Measurements from ENCODE around the gene SYCP2. TPM values are rescaled to one million over a fixed set of nuclear protein-coding genes. Genes with fewer than 3 reads are reported as not detected.
"Not testable (repeated sequence)": the region's sequence is repeated elsewhere in the genome, so short reads cannot be mapped to it uniquely, and the experiment has no call there.

The SYCP2 gene
- total and polyA plus RNA-seq, 2 experiments from 2014 or later = 1.1 to 1.5 TPM

DNA sequence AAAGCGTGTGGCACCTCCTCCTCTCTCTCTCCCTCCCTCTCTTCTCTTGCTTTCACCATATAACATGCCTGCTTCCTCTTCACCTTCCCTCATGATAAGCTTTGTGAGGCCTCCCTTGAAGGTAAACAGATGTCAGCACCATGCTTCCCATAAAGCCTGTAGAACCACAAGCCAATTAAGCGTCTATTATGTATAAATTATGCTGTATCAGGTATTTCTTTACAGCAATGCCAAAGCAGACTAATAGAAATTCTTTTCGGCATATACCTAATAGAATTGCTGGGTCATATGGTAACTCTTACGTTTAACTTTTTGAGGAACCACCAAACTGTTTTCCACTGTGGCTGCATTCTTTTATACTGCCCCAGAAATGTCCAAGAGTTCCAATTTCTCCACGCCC is 75.0 kb downstream of the SYCP2 start:
- Histone ChIP-seq H4K20me1 (ENCODE audit: insufficient read depth, poor library complexity, severe bottlenecking) (no peaks in the 10 kb centered on the region), H3K27me3 (no peaks in the 10 kb centered on the region), H3K36me3 (replicated peaks; ENCODE audit: insufficient read depth, low read depth) (no peaks in the 10 kb centered on the region), H3K27ac (no peak overlapping the region), H3K4me1 (ENCODE audit: insufficient read depth) (no peaks in the 10 kb centered on the region), H3K9me3 (ENCODE audit: low read depth) (no peaks in the 10 kb centered on the region), H2AFZ (no peak overlapping the region), H3K4me2 (no peak overlapping the region), H3K79me2 (no peaks in the 10 kb centered on the region), H3K4me3 (no peak overlapping the region), H3K9me2 (replicated peaks; ENCODE audit: insufficient read depth) (no peaks in the 10 kb centered on the region)
- TF ChIP-seq EZH2 (IDR thresholded peaks at IDR 0.05; ENCODE audit: borderline replicate concordance) = no peak
- TF ChIP-seq, protein P1, sequence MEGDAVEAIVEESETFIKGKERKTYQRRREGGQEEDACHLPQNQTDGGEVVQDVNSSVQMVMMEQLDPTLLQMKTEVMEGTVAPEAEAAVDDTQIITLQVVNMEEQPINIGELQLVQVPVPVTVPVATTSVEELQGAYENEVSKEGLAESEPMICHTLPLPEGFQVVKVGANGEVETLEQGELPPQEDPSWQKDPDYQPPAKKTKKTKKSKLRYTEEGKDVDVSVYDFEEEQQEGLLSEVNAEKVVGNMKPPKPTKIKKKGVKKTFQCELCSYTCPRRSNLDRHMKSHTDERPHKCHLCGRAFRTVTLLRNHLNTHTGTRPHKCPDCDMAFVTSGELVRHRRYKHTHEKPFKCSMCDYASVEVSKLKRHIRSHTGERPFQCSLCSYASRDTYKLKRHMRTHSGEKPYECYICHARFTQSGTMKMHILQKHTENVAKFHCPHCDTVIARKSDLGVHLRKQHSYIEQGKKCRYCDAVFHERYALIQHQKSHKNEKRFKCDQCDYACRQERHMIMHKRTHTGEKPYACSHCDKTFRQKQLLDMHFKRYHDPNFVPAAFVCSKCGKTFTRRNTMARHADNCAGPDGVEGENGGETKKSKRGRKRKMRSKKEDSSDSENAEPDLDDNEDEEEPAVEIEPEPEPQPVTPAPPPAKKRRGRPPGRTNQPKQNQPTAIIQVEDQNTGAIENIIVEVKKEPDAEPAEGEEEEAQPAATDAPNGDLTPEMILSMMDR (IDR thresholded peaks at IDR 0.05; ENCODE audit: poor library complexity) = no peak
- TF ChIP-seq EZH2phosphoT487 (IDR thresholded peaks at IDR 0.05; ENCODE audit: low read depth, severe bottlenecking, unreplicated experiment) = no peak
- no peak for DNase-seq (ENCODE audit: low spot score)
- WGBS (ENCODE audit: low lambda C conversion rate, missing lambda C conversion rate) = 79% methylated on average over 5 of the region's 5 CpGs

DNA sequence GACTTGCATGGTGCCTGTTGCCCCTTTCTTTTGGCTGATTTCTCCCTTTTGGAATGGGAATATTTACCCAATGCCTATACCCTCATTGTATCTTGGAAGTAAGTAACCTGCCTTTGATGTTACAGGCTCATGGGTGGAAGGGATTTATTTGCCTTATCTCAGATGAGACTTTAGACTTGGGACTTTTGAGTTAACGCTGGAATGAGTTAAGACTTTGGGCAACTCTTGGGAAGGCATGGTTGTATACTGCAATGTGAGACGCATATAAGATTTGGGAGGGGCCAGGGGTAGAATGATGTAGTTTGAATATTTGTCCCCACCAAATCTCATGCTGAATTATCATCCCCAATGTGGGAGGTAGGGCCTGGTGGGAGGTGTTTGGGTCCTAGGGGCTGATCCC is 75.5 kb downstream of the SYCP2 start:
- TF ChIP-seq, protein P1 (IDR thresholded peaks at IDR 0.05; ENCODE audit: poor library complexity) = no peak
- TF ChIP-seq EZH2 (IDR thresholded peaks at IDR 0.05; ENCODE audit: borderline replicate concordance) (no peak), EZH2phosphoT487 (IDR thresholded peaks at IDR 0.05; ENCODE audit: low read depth, severe bottlenecking, unreplicated experiment) (no peak)
- H2AFZ ChIP-seq = no peak overlapping the region
- no peaks in the 10 kb centered on the region for H4K20me1 ChIP-seq (ENCODE audit: insufficient read depth, poor library complexity, severe bottlenecking)
- H3K27me3 ChIP-seq = no peaks in the 10 kb centered on the region
- H3K36me3 ChIP-seq (replicated peaks; ENCODE audit: insufficient read depth, low read depth) = no peaks in the 10 kb centered on the region
- no peaks in the 10 kb centered on the region for H3K9me2 ChIP-seq (replicated peaks; ENCODE audit: insufficient read depth)
- WGBS (ENCODE audit: low lambda C conversion rate, missing lambda C conversion rate) = 88% methylated on average over 2 of the region's 2 CpGs
- H3K27ac ChIP-seq = no peak overlapping the region
- no peak overlapping the region for H3K4me2 ChIP-seq
- H3K9me3 ChIP-seq (ENCODE audit: low read depth) = no peaks in the 10 kb centered on the region
- no peak overlapping the region for H3K4me3 ChIP-seq
- H3K4me1 ChIP-seq (ENCODE audit: insufficient read depth) = no peaks in the 10 kb centered on the region
- no peak for DNase-seq (ENCODE audit: low spot score)
- no peaks in the 10 kb centered on the region for H3K79me2 ChIP-seq

DNA sequence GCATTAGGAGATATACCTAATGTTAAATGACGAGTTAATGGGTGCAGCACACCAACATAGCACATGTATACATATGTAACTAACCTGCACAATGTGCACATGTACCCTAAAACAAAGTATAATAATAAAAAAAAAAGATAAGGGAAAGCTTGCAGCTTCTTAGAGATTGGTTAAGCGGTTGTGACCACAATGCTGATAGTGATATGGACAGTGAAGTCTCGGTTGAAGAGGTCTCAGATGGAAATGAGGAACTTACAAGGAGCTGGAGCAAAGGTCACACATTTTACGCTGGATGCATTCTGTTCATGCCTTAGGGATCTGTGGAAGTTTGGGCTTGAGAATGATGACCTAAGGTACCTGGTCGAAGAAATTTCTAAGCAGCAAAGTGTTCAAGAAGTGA is 76.5 kb downstream of the SYCP2 start:
- not testable (repeated sequence) for H3K4me3 ChIP-seq; H3K4me1 ChIP-seq (ENCODE audit: insufficient read depth); H3K27me3 ChIP-seq; H3K9me3 ChIP-seq (ENCODE audit: low read depth); DNase-seq (ENCODE audit: low spot score); H3K9me2 ChIP-seq (replicated peaks; ENCODE audit: insufficient read depth); H3K79me2 ChIP-seq; H2AFZ ChIP-seq; H4K20me1 ChIP-seq (ENCODE audit: insufficient read depth, poor library complexity, severe bottlenecking); H3K36me3 ChIP-seq (replicated peaks; ENCODE audit: insufficient read depth, low read depth); H3K4me2 ChIP-seq; H3K27ac ChIP-seq
- 82% methylated on average over 5 of the region's 5 CpGs for WGBS (ENCODE audit: low lambda C conversion rate, missing lambda C conversion rate)

DNA sequence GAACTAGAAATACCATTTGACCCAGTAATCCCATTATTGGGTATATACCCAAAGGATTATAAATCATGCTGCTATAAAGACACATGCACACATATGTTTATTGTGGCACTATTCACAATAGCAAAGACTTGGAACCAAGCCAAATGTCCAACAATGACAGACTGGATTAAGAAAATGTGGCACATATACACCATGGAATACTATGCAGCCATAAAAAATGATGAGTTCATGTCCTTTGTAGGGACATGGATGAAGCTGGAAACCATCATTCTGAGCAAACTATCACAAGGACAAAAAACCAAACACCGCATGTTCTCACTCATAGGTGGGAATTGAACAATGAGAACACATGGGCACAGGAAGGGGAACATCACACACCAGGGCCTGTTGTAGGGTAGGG is 76.9 kb downstream of the SYCP2 start:
- not testable (repeated sequence) for H3K27me3 ChIP-seq; DNase-seq (ENCODE audit: low spot score); H3K27ac ChIP-seq; H3K79me2 ChIP-seq; H3K4me1 ChIP-seq (ENCODE audit: insufficient read depth); H3K4me2 ChIP-seq; H4K20me1 ChIP-seq (ENCODE audit: insufficient read depth, poor library complexity, severe bottlenecking); H3K9me3 ChIP-seq (ENCODE audit: low read depth); H3K36me3 ChIP-seq (replicated peaks; ENCODE audit: insufficient read depth, low read depth); H3K9me2 ChIP-seq (replicated peaks; ENCODE audit: insufficient read depth); H3K4me3 ChIP-seq; H2AFZ ChIP-seq
- WGBS (ENCODE audit: low lambda C conversion rate, missing lambda C conversion rate) = 88% methylated on average over 1 of the region's 1 CpG
